Fibroblast of lung (primary cell): ENCODE results near the gene AOAH.

Source experiments
- EZH2 ChIP-seq: IDR thresholded peaks from 2 replicates; pipeline ENCODE4 v1.5.1; 2012; ENCODE audit warnings: low read length, control low read depth, mild to moderate bottlenecking; ENCODE audit errors: missing control alignments
- TF ChIP-seq, protein P1 (sequence below), 2 donors: IDR thresholded peaks in 1 of 2; conservative IDR thresholded peaks in 1 of 2; 1 replicate in 1 of 2; 2 replicates in 1 of 2; pipeline ENCODE4 v1.5.1; 2011 to 2012; ENCODE audit warnings: low read length in 2 of 2, control low read depth in 1 of 2, inconsistent platforms in 1 of 2, low read depth in 1 of 2, mild to moderate bottlenecking in 1 of 2

GRCh38 chr7:36509962-36510361, 214.3 kb downstream of the AOAH start:
- TF ChIP-seq, protein P1, sequence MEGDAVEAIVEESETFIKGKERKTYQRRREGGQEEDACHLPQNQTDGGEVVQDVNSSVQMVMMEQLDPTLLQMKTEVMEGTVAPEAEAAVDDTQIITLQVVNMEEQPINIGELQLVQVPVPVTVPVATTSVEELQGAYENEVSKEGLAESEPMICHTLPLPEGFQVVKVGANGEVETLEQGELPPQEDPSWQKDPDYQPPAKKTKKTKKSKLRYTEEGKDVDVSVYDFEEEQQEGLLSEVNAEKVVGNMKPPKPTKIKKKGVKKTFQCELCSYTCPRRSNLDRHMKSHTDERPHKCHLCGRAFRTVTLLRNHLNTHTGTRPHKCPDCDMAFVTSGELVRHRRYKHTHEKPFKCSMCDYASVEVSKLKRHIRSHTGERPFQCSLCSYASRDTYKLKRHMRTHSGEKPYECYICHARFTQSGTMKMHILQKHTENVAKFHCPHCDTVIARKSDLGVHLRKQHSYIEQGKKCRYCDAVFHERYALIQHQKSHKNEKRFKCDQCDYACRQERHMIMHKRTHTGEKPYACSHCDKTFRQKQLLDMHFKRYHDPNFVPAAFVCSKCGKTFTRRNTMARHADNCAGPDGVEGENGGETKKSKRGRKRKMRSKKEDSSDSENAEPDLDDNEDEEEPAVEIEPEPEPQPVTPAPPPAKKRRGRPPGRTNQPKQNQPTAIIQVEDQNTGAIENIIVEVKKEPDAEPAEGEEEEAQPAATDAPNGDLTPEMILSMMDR (conservative IDR thresholded peaks at IDR 0.05 in 1 of 2, IDR thresholded peaks at IDR 0.05 in 1 of 2; ENCODE audit: low read depth in 1 of 2, low read length in 2 of 2): no peak
- TF ChIP-seq EZH2: no peak
